Right ventricle myocardium superior (tissue), 1 donor: ENCODE measurements around the gene CCDC89. TPM values are rescaled to one million over a fixed set of nuclear protein-coding genes. Genes with fewer than 3 reads are reported as not detected.
A peak's percentile ranks its signal among the peaks of the same experiment; 100 is the strongest.

ENCODE experiments used
- ATAC-seq: fragments of 200-7000 bp; cut with Tn5 transposase; one replicate; pipeline ENCODE4 v1.9.1; 2020; ENCODE audit warnings: mild to moderate bottlenecking; ENCODE audit not compliant: poor library complexity
- DNase-seq: peaks from one replicate; pipeline ENCODE4 v3.0.0-alpha.2; 2020
- intact Hi-C: fragments of 100-400 bp; cut with DNase I; formaldehyde crosslinking; loops from one replicate; pipeline ENCODE4 v1.11.2; 2022
- long read RNA-seq: library from polyadenylated mRNA; unstranded; transcript quantifications from one replicate; pipeline ENCODE4 v2.0.0, GENCODE V29; 2021
- total RNA-seq: library from RNA; stranded (reverse); fragmentation: NEBNext Ultra II Directional; extraction: Animal tissue kit (Norgen Biotek cat#: 25700); gene quantifications from one replicate; pipeline ENCODE4 v1.2.1, GENCODE V29; 2021
- donor health status: DM: no; HTN: yes; CAD: no; lungs with severe emphysema.

Gene CCDC89
- 0.97 TPM for total RNA-seq
- long read RNA-seq, result 0 reads

DNA sequence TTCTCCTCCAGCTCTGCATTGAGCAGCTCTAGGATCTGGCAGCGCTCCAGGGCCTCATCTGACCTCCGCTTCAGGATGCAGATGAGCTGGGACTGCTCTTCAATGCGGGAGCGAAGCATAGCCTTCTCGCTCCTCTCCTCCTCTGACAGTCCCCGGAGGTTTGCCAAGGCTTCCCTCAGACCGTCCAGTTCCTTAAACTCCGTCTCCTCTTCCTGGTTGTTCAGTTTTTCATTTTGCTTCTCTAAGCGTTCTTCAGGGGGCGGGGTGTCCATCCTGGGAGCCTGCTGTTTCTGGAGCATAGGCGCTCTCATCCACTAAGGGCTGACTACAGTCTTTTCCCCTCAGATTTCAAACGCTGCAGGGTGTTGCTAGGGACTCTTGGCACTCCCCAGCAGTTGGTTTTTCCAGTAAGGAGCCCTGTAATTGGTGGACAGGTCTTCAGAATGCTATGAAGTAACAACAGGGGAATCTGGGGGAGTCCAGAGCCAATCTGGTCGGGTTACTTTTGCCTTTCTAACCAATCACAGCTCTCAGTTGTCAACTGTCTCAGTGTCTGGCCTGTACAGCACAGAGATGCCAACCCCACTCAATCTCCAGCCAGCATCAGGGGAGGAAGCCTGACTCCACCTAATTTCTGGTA lies at the start of gene CCDC89:
Gene CCDC89 (minus strand): TSS at position 376 of the 640 bp plus-strand sequence. CDS start 65 bp downstream, at position 311.
- intact Hi-C loops, result no loop called here
- ATAC-seq (peak; percentile 94), DNase-seq (peak; percentile 86)

DNA sequence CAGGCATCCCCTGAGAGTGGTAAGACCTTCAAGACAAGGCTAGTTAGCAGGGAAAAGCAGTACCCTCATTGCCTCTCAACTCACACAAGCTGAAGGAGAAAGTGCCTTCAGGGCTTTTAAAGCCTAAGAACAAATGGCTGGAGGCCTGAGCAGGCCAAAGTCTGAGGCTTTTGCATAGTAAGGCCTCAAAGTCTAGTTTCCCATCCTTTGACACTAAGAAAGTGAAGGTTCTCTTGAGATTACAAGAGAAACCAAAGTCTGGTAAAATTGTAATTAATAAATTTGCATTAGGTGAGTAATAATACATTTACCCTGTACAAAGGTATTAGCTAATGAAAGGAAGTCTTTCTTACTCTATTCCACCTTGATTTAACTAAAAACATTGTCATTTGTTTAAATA lies 47.0 kb upstream of the CCDC89 start:
- intact Hi-C loops, result no loop called here
- DNase-seq (no peak), ATAC-seq (no peak)

DNA sequence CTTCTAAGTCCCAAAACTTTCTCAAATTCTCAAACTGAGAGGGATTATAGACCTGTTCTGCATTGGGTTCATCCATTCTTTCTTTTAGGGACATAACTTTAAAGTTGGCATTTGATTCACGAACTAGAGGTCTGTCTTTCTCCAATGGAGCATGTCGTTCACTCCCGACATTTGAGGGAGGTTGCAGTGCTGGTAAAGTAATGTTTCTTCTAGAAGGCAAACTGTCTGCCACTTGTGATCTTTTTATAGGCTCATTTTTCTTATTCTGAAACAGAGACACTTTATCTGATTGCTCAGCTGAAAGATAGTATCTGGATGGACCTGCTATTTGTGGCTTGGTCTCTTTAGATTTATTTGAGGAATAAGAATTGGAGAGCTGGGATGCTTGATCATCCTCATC lies 40.4 kb upstream of the CCDC89 start:
- ATAC-seq, result no peak
- DNase-seq, result no peak
- intact Hi-C loops, result no loop called here

DNA sequence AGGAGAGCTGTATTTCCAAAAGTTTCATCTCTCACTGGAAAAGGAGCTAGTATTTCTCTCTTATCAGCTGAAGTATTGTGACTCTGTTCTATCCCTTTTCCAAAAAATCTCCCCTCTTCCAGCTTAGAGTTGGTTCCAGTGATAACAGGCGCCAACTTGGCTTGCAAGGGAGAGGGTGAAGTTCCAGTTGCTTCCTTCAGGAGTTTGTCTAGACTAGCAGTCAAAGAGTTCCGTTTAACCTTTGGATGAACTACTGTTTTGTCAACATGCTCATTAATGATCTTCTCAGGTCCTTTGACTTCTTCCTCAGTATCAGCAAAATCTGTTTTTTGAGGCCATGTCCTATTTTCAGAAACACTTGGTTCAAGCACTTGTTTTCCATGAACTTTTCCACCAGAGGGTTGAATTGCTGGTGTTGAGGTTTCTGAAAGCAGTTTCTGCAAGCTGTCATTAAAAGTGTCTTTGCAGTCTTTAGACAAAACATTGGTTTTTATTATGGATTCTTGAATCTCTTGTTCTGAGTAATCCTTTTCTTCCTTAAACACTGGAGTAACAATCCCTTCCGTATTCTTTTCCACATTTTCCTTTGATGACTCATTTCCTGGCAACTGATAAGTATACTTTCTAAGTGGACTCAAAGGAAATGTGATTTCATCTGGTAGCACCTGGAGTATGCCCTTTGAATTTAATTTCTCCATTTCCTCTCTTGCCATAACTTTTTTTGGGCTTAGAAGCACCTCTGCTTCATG lies 39.7 kb upstream of the CCDC89 start:
- intact Hi-C loops, result no loop called here
- DNase-seq, result no peak
- no peak for ATAC-seq

DNA sequence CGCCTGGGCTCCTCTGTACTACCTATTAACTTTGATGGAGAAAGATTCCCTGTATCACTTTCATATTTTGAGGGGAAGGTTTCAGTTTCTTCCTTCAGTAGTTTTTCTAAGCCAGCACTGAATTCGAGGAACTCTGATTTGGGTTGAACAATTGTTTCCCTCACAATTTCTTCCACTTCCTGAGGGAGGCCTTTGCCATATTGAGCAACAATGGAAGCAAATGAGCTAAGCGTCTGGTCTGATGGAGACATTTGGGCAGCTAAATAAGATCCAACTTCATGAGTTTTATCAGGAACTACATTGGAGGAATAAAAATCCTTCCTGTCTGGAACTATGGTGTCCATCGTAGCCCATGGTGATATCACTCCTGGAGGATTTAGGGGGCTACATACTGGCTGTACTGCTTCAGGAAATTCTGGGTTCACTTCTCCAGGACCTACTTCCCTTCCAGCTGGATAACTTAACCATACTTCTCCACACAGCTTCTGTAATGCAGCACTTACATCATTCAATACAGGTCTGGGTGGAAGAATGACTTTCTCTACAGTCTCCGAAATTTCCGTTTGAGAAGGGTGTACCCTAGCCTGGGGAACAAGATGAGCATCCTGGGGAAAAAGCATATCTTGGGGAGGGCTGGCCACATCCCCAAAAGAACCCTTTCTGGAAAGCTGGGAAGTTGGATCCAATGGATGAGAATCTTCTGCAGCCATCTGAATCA lies 38.9 kb upstream of the CCDC89 start:
- DNase-seq (no peak), ATAC-seq (no peak)
- intact Hi-C loops, result no loop called here

DNA sequence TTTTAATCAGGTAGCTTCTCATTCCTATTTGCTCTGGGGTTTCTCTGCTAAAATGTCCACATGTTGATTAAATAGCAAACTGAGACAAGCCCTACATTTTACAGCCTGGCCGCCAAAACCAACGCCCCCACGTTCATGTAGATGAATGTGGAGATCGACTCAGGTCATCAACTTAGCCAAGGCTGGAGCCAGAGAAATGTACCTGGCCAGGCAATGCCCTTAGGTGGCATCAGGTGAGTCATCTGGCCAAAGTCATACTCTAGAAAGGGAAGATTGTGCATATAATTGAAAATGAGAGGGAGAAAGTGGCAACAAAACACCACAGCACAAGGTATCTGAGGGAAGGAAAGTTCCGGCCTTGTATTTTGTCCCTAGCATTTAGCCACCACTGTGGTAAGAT lies 37.1 kb upstream of the CCDC89 start:
- DNase-seq (no peak), ATAC-seq (no peak)
- intact Hi-C loops, result no loop called here

DNA sequence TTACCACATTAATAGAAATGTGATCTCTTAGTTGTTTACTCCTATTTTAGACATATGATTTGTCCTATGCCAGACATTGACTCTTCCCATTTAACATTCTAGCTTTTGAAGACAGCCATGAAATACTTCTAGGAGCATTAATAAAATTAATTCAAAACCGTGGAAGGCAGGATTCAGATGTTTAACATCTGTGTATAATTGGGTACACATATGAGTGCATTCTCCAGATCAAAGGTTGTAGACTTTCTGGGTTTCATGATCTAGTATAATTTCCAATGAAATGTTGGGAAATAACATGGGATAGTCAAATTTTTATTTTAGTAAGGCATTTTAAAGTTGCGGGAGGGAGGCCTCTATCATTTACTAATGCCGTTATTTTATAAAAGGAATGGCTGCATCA lies 35.2 kb upstream of the CCDC89 start:
- DNase-seq (no peak), ATAC-seq (no peak)
- intact Hi-C loops, result no loop called here

DNA sequence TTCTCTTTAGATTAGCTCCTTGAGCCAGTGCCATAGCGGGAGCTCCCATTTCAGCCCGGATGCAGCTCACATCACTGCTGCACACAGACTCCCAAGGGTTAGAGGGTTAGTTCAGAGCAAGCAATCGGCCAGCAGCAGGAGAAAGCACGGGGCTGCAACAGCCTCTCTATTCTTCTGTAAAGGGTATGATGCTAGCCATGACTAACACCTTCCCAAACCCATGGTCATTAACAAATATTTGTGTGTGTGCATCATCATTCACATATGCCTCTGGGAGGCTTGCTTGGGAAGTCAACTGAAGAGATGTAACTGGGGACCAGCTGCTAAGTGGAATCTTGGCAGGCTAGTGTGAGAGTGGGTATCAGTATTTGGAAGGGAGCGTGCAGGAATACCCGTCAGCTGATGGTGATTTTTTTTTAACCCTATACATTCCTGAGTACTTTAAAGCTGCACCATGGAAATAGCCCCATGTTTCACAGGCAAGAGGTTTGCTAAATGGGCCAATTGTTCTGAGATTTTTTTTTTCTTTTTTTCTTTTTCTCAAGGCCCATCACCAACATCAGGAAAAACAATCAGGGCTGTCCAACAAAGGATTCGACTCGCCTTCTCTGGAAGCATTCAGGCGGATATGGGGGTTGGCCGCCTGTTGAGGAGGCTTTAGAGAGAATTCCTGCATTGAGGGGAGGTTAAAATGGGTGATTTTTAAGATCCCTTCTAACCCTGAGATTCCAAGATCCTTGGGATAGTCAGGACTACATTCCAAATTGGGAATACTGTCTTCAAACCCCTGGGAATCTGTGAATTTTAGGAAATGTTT lies 33.2 kb upstream of the CCDC89 start:
- intact Hi-C loops, result no loop called here
- DNase-seq (peak; percentile 56), ATAC-seq (peak; percentile 85)

DNA sequence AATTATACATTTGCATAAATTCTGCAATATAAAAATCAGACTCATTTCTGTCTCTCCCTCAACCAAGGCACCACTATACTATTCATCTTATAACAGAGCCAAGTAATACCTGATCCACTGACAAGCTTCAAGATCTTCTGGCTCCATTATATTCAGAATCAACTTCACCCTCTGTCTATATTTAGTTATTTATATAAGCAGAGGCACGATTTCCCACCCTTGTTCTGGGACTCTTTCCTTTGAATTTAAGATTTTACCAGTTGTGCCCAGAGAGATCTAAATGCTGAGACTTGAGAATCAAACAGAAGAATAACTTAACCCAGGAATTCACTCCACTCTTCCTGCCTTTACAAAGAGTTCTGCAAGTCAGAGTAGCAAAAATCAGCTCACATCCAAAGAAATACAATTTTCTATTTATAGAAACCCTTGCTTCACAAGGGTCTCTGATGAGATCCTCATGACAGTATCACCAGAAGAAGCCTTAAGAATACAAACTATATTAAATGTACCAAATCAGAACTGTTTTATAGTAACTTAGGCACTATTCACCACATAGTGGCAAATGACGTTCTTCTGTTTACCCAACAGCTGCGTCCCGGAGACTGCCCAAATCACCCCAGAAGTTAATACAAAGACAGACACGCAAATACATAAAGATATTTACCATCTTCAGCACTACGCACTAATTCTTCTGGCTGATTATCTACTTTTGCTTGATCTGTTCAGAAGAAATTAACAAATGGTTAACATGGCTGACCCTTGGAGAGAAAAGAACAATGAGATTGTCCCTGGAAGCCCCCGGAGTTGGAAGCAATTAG lies 32.3 kb upstream of the CCDC89 start:
- intact Hi-C loops, result no loop called here
- ATAC-seq (peak; percentile 15), DNase-seq (no peak)

DNA sequence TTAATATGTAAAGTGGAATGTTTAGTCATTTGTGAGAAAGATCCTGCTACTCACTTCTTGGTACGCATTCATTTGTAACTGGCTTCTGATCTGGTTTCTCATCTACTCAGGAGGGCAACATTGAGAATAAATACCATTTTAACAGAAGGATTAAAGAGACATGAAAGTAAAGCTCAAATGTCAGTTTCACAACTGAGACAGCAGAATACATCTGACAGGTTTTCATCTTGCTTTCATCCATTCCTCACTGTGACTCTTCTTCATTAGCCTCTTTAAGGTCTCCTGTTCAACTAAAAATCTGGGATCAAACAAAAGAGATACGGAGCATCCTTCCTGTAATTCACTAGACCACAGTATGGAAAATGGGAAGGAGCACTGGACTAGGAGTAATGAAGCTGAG lies 31.4 kb upstream of the CCDC89 start:
- intact Hi-C loops, result no loop called here

DNA sequence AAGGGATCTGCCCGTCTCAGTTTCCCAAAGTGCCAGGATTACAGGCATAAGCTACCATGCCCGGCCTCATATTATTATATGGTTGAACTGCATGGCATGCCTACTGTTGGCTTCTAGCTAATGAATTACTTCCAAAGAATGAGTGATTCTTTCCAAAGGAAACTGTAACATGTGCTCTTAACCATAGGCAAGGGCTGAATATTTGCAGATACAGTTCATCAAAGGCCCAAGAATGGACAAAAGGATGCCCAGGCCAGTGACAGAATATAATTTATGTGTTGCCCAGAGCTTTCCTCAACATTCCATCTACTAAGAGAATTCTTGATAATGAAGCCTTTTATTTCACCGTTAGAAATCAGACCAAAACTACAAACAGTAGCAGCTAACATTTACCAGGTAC lies 27.0 kb upstream of the CCDC89 start:
- intact Hi-C loops, result no loop called here
- DNase-seq, result no peak
- no peak for ATAC-seq

More for the DNA sequence above, 31.4 kb upstream of the CCDC89 start:
- DNase-seq, result no peak
- no peak for ATAC-seq

DNA sequence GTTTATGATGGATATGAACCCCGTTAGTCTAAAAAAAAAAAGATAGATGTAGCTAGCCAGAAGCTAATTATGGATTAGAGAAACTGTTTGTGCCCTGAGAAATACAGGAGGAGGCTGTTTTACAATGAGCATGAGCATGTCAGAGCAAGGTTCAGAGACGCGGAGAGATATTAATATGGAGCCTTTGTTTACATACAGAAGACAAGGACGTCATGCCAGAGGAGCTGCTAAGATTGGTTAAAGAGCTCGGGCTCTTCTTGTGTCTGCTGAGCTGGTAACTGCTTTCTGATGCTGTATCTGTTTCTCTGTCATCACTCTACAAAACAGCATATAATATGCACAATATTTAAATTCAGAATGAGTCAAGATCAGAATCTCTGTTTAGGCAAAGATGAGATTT lies 24.9 kb upstream of the CCDC89 start:
- no peak for ATAC-seq
- DNase-seq, result no peak
- intact Hi-C loops, result no loop called here

DNA sequence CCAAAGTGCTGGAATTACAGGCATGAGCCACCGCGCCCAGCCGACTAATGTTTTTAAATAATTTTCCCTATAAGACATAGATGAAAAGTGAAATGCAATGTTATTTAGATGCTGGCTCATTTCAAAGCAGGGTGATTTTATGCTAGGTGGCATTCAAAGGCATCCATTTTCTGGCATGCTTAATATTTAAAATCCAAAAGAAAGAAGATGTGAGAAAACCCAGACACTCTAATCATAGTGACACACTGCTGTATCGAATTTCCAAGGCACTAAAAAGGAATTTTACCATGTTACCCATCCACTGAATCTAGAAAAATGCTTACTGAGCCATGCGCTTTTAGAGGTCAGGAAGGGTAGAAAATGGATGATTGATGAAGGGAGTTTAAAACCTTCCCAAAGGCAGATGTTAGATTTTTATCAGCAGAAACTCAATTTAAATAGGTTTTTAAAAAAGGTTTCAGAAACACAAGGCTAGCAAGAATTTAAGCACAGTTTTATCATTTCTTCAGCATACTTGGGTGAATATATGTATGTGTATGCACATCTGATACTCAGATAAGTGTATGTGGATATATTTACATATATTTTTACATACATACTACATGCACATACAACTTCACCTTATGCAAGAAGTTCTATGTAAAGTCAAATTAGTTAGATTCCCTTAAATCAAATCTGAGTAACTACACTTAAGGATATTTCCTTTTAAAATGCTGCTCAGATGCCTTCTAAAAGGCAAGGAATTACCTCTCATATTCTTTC lies 24.1 kb upstream of the CCDC89 start:
- no peak for ATAC-seq
- intact Hi-C loops, result no loop called here
- DNase-seq, result no peak

DNA sequence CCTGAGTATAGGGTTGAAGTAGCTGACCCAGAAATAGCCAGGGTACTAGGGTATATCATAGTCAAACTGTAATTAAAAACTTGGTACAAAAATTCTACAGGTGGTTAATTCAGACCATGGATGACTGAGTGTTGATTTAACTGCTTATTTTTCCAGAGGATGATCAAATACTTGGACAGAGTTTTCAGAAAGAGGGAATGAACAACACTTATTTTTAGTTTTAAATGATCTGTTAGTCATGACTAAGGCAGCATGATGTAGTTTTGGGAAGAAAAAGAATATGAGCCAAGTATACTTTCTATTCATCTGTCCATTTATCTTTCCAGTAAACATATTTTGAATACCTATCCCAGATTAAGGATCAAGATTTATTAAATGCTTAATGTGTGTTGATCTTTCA lies 19.8 kb upstream of the CCDC89 start:
- DNase-seq (no peak), ATAC-seq (no peak)

DNA sequence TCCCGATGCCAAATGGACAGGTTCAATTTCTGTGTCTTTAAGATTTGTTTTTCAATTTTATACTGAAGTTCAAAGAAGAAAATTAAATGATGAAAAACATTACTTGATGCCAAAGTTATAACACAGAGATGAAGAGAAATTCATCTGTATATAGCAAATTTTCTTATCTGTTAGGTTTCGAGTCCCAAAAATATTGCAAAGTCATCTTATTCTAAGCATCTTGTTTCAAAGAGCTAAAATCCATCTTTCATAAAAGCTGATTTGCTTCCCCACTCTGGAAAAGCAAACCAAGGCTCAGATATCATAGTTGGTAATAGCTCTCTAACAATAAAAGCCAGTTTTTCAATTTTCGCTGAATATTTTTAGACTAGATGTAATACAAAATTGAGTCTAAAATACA lies 19.0 kb upstream of the CCDC89 start:
- intact Hi-C loops, result no loop called here
- ATAC-seq, result no peak
- DNase-seq, result no peak

More for the DNA sequence above, 19.8 kb upstream of the CCDC89 start:
- intact Hi-C loops, result no loop called here

DNA sequence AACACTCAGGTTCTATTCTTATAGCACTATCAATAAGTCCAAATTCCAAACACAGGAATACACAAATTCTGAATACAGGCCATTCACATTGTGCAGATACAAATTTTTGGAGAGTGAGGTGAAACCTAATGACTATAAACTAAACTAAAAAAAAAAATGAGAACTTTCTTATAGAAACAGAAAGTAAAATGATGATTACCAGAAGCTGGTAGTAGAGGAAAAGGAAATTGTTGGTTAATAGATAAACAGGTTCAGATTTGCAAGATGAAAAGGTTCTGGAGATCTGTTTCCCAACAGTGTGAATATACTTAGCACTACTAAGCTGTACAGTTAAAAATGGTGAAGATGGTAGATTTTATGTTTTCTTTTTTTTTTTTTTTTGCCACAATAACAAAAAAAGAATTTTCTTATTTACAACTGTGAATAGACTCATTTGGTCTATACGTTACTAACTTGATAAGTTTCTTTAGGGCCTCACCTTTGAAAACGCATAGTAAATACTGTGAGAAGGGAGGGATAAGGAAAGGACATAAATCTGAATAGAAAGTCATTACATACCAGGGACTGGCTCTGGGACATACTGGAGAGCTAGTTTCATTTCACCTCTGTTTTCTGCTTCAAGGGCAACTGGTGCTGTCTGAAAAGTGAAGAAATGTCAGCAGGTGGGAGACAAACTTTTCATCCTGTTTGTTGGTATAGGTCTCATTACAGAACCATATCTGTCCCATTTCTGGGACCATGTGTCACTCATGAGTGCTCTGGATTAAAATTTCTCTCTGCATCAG lies 14.2 kb upstream of the CCDC89 start:
- no peak for DNase-seq
- intact Hi-C loops, result loop anchor here (10.0 kb wide), 1 partner anchor 115 kb away; the partner anchor contains the start of gene SYTL2
- ATAC-seq, result no peak

DNA sequence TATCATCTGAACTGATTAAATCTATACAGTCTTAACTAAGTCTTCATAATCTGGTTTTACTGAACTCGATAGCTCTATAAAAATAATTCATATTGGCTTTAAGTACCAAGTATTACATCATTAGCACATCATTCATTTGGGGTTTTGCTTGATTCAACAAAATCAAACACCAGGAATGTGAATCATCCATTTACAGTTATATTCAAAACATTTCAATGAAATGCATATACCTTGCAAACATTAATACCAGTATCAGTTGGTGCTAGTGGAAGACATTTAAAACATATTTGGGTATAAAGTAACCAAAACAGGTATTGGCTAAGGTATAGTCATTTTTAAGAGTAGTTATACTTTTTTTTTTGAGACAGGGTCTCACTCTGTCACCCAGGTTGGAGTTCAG lies 12.2 kb upstream of the CCDC89 start:
- intact Hi-C loops, result loop anchor here (10.0 kb wide), 1 partner anchor 117 kb away; the partner anchor contains the start of gene SYTL2
- ATAC-seq, result no peak
- no peak for DNase-seq
